IMR-90 (cell line): ENCODE results near the gene EIF3L. TPM values are rescaled to one million over a fixed set of nuclear protein-coding genes. Genes with fewer than 3 reads are reported as not detected.

ENCODE experiments used
- ATAC-seq: fragments of 200-7000 bp; cut with Tn5 transposase; 2 replicates; pipeline ENCODE4 v1.9.1; 2020; ENCODE audit warnings: low read depth, mild to moderate bottlenecking, moderate library complexity
- BruUV-seq: library from RNA; stranded (reverse); fragments of 400-500 nt; replicated peaks from 2 replicates; lab custom pipeline; 2021; lab: Mats Ljungman, UMichigan
- CTCF ChIA-PET: fragments of 300-600 bp; formaldehyde crosslinking; extraction: SDS; loops from one replicate; lab custom pipeline; 2021; ENCODE audit warnings: antibody characterized with exemption; lab: Yijun Ruan, JAX
- POLR2A ChIA-PET: fragments of 300-600 bp; sonication (Branson Sonifier 250); formaldehyde crosslinking; loops from one replicate; lab custom pipeline; 2022; ENCODE audit warnings: antibody characterized with exemption; ENCODE audit not compliant: unreplicated experiment; lab: Charles Lee
- DNase-seq: peaks from one replicate; pipeline ENCODE4 v3.0.0; 2013
- H2AFZ ChIP-seq: replicated peaks from 2 replicates; pipeline ENCODE3; 2013; ENCODE audit warnings: low read length, mild to moderate bottlenecking; ENCODE audit not compliant: poor library complexity
- H2AK5ac ChIP-seq: 2 replicates; pipeline ENCODE4 v1.6.1; 2013; ENCODE audit warnings: low read depth, low read length, inconsistent platforms
- H2AK9ac ChIP-seq: replicated peaks from 2 replicates; pipeline ENCODE3; 2013; ENCODE audit warnings: mild to moderate bottlenecking, low read depth, low read length, moderate library complexity; ENCODE audit not compliant: poor library complexity
- H2BK120ac ChIP-seq: 2 replicates; pipeline ENCODE4 v1.6.1; 2013; ENCODE audit warnings: low read depth, low read length, inconsistent platforms
- H2BK15ac ChIP-seq: 3 replicates; pipeline ENCODE4 v1.6.1; 2013; ENCODE audit warnings: low read depth, low read length, inconsistent platforms
- H2BK20ac ChIP-seq: 2 replicates; pipeline ENCODE4 v1.6.1; 2013; ENCODE audit warnings: low read depth, mild to moderate bottlenecking, inconsistent platforms, low read length, moderate library complexity
- H2BK5ac ChIP-seq: 2 replicates; pipeline ENCODE4 v1.6.1; 2013; ENCODE audit warnings: mild to moderate bottlenecking, low read depth, low read length, inconsistent platforms; ENCODE audit not compliant: poor library complexity, severe bottlenecking
- H3K14ac ChIP-seq: replicated peaks from 2 replicates; pipeline ENCODE4 v1.6.1; 2013; ENCODE audit warnings: low read depth, low read length, inconsistent platforms
- H3K18ac ChIP-seq: 2 replicates; pipeline ENCODE4 v1.6.1; 2013; ENCODE audit warnings: low read depth, low read length, control low read depth
- H3K23ac ChIP-seq: 2 replicates; pipeline ENCODE4 v1.6.1; 2013; ENCODE audit warnings: low read depth, low read length, inconsistent platforms
- H3K27ac ChIP-seq: 2 replicates; pipeline ENCODE4 v1.5.1; 2013; ENCODE audit warnings: mild to moderate bottlenecking, control low read depth, low read length; ENCODE audit not compliant: insufficient read depth
- H3K27me3 ChIP-seq: 2 replicates; pipeline ENCODE4 v1.6.1; 2013; ENCODE audit warnings: low read length; ENCODE audit not compliant: control insufficient read depth, insufficient read depth
- H3K36me3 ChIP-seq: 2 replicates; pipeline ENCODE4 v1.6.1; 2013; ENCODE audit warnings: low read length, mixed read lengths; ENCODE audit not compliant: control insufficient read depth, insufficient read depth
- H3K4ac ChIP-seq: 2 replicates; pipeline ENCODE4 v1.6.1; 2013; ENCODE audit warnings: low read depth, low read length, inconsistent platforms
- H3K4me1 ChIP-seq: 2 replicates; pipeline ENCODE4 v1.6.1; 2013; ENCODE audit warnings: low read length, mixed read lengths; ENCODE audit not compliant: control insufficient read depth, insufficient read depth
- H3K4me2 ChIP-seq: 2 replicates; pipeline ENCODE4 v1.6.1; 2013; ENCODE audit warnings: low read depth, mild to moderate bottlenecking, control low read depth, low read length, moderate library complexity
- H3K4me3 ChIP-seq: 2 replicates; pipeline ENCODE4 v1.5.1; 2013; ENCODE audit warnings: low read depth, mild to moderate bottlenecking, control low read depth, low read length, moderate library complexity; ENCODE audit not compliant: insufficient read depth
- H3K56ac ChIP-seq: 2 replicates; pipeline ENCODE4 v1.6.1; 2013; ENCODE audit warnings: low read length, inconsistent platforms; ENCODE audit not compliant: insufficient read depth; ENCODE audit errors: extremely low read depth
- H3K79me1 ChIP-seq, 2 experiments: 2 replicates each; pipeline ENCODE4 v1.6.1; 2013; ENCODE audit warnings: low read length in 2 of 2, inconsistent platforms in 1 of 2, low read depth in 1 of 2
- H3K9ac ChIP-seq: 2 replicates; pipeline ENCODE4 v1.6.1; 2013; ENCODE audit warnings: low read depth, low read length, control low read depth
- H3K9me1 ChIP-seq: 2 replicates; pipeline ENCODE4 v1.6.1; 2013; ENCODE audit warnings: low read length, inconsistent platforms; ENCODE audit not compliant: insufficient read depth
- H3K9me3 ChIP-seq: 2 replicates; pipeline ENCODE4 v1.6.1; 2013; ENCODE audit warnings: low read length; ENCODE audit not compliant: control insufficient read depth, insufficient read depth
- H4K20me1 ChIP-seq: 2 replicates; pipeline ENCODE4 v1.6.1; 2013; ENCODE audit warnings: low read length, inconsistent platforms; ENCODE audit not compliant: insufficient read depth
- H4K5ac ChIP-seq: 2 replicates; pipeline ENCODE4 v1.6.1; 2013; ENCODE audit warnings: mild to moderate bottlenecking, low read depth, low read length, control low read depth
- H4K8ac ChIP-seq, 2 experiments: 2 replicates each; pipeline ENCODE4 v1.6.1; 2013; ENCODE audit warnings: low read depth in 2 of 2, low read length in 2 of 2, control low read depth in 1 of 2, inconsistent platforms in 1 of 2
- H4K91ac ChIP-seq: 2 replicates; pipeline ENCODE4 v1.6.1; 2013; ENCODE audit warnings: low read depth, low read length, inconsistent platforms; ENCODE audit not compliant: insufficient read depth
- BHLHE40 ChIP-seq: fragments of 150-350 bp; IDR thresholded peaks from 2 replicates; pipeline ENCODE4 v1.6.1; 2016; ENCODE audit warnings: mild to moderate bottlenecking, low read depth, low read length
- SMC3 ChIP-seq: fragments of 150-350 bp; IDR thresholded peaks from 2 replicates; pipeline ENCODE4 v1.6.1; 2016; ENCODE audit warnings: low read depth, mild to moderate bottlenecking, antibody characterized with exemption, low read length, moderate library complexity
- WGBS, 2 experiments: methylation state at CpG; one replicate each; pipeline versions ENCODE4 v1.1.5 to v1.1.7; 2013; ENCODE audit warnings: missing lambda C conversion rate in 2 of 2; ENCODE audit not compliant: insufficient read length in 1 of 2; ENCODE audit errors: extremely low coverage in 2 of 2; 5-methylcytosine and 5-hydroxymethylcytosine counted together
- dilution Hi-C: fragments of 300-500 bp; cut with HindIII; formaldehyde crosslinking; loops from one replicate; pipeline ENCODE4 v1.14.3; 2018; ENCODE audit warnings: low sequenced_read_pairs; ENCODE audit not compliant: unreplicated experiment
- in situ Hi-C: fragments of 300-500 bp; cut with MboI; formaldehyde crosslinking; loops from 3 replicates; pipeline ENCODE4 v1.14.3; 2019; ENCODE audit warnings: low sequenced_read_pairs, inconsistent platforms, mixed read lengths
- intact Hi-C: fragments of 100-400 bp; cut with micrococcal nuclease; formaldehyde crosslinking; loops from 2 replicates; pipeline ENCODE4 v1.10.0; 2022
- polyA plus RNA-seq, 3 experiments: library from polyadenylated mRNA; depleted of rRNA; stranded (reverse); fragments of >200 nt; gene quantifications; 2 replicates each; pipeline ENCODE4 v1.2.3, GENCODE V29; 2012; ENCODE audit warnings: low replicate concordance in 1 of 3
- total RNA-seq: library from RNA; depleted of rRNA; stranded (reverse); fragments of >200 nt; gene quantifications from 2 replicates; pipeline ENCODE4 v1.2.3, GENCODE V29; 2012

Gene EIF3L
- total and polyA plus RNA-seq, 2 of the 4 experiments (the other 2 are of a cell fraction), result 391 to 593 TPM

DNA sequence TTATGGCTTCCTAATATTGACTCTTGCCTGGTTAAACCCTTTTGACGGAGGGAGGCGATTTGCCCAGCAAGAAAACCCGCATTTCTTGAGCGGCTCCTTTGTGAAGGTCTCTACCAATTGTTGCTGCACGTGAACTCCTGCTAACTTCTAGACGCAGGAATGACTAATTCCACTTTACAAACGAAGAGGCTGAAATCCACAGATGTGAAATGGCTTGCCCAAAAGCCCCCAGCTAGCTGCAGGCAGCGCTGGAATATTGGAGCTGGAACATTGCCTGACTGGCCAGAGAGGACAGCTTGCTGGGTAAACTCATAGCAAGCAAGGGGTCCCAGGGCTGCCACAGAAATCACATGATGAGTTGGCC, 40.9 kb upstream of the EIF3L start:
- Histone ChIP-seq H2BK5ac (no peak overlapping the region), H3K4me2 (peak overlapping the region; percentile 87), H2AK5ac (no peak overlapping the region), H3K56ac (no peak overlapping the region), H3K4me1 (peaks cover 12% of the 10 kb centered on the region), H3K23ac (peak overlapping the region; percentile 72; the same call in 1 of the 2 replicates), H3K14ac (0 out of 2 replicates have a peak overlapping the region, but pooled peaks have one; percentile 23), H3K36me3 (no peaks in the 10 kb centered on the region), H3K27ac (peak overlapping the region; percentile 42; the same call in 1 of the 2 replicates), H4K8ac (peak overlapping the region; percentile 7 to 15; a peak in 1 of 4 replicates), H2BK15ac (no peak overlapping the region), H3K9ac (peak overlapping the region; percentile 59), H3K27me3 (no peaks in the 10 kb centered on the region), H2BK20ac (no peak overlapping the region), H2AK9ac (peak overlapping the region; percentile 13), H4K5ac (no peak overlapping the region), H3K4me3 (peak overlapping the region; percentile 77), H3K9me3 (no peaks in the 10 kb centered on the region), H3K18ac (no peak overlapping the region), H4K91ac (no peak overlapping the region), H3K9me1 (peaks cover 5% of the 10 kb centered on the region; the same call in 1 of the 2 replicates), H3K79me1 (peaks cover 11 to 44% of the 10 kb centered on the region in 2 experiments; a peak in 3 of 4 replicates), H3K4ac (0 out of 2 replicates have a peak overlapping the region, but pooled peaks have one; percentile 27), H2BK120ac (no peak overlapping the region), H4K20me1 (peaks cover 8% of the 10 kb centered on the region; the same call in 1 of the 2 replicates), H2AFZ (peak overlapping the region; percentile 93)
- ATAC-seq (no peak), DNase-seq (peak; percentile 62)
- WGBS, 2 experiments, result 2% methylated on average over 6 of the region's 8 CpGs; no CpG with 5 or more reads in 1 of the 2 experiments
- dilution Hi-C loops (no loop called here), intact Hi-C loops (loop anchor here (5.0 kb wide), 1 partner anchor 34 kb away; the partner anchor contains the start of gene ANKRD54), in situ Hi-C loops (no loop called here)
- no peak for TF ChIP-seq SMC3
- TF ChIP-seq BHLHE40, result peak; percentile 92
- BruUV-seq, result no TSS peak
- POLR2A ChIA-PET, result no interaction called here
- CTCF ChIA-PET, result interaction anchor here (3.2 kb wide), 1 partner anchor 10 kb away, joined by 10 read pairs; no protein-coding TSS in a partner anchor
